Ectodermal cell (in vitro differentiated cells): Measurements from ENCODE around the gene HFE.

Experiments used
- H3K27ac ChIP-seq: 2 replicates; pipeline ENCODE4 v1.7.0; 2013; ENCODE audit warnings: mild to moderate bottlenecking, low read depth, low read length; ENCODE audit not compliant: insufficient read depth, poor library complexity, severe bottlenecking
- H3K27me3 ChIP-seq: 2 replicates; pipeline ENCODE4 v1.7.0; 2013; ENCODE audit warnings: mild to moderate bottlenecking, low read length; ENCODE audit not compliant: insufficient read depth, control insufficient read depth, poor library complexity, severe bottlenecking
- H3K36me3 ChIP-seq: one replicate; pipeline ENCODE4 v1.7.0; 2013; ENCODE audit warnings: low read length; ENCODE audit not compliant: control insufficient read depth, insufficient read depth
- H3K4me1 ChIP-seq: one replicate; pipeline ENCODE4 v1.7.0; 2013; ENCODE audit warnings: low read length; ENCODE audit not compliant: control insufficient read depth, insufficient read depth
- H3K4me3 ChIP-seq: 2 replicates; pipeline ENCODE4 v1.7.0; 2013; ENCODE audit warnings: low read depth, low read length, control low read depth; ENCODE audit not compliant: insufficient read depth
- H3K9me3 ChIP-seq: 2 replicates; pipeline ENCODE4 v1.7.0; 2013; ENCODE audit warnings: mild to moderate bottlenecking, low read length, moderate library complexity; ENCODE audit not compliant: control insufficient read depth
- WGBS, 2 experiments: methylation state at CpG; one replicate each; pipeline ENCODE4 v1.1.7; 2013; ENCODE audit warnings: missing lambda C conversion rate in 2 of 2; 5-methylcytosine and 5-hydroxymethylcytosine counted together

HFE gene

DNA sequence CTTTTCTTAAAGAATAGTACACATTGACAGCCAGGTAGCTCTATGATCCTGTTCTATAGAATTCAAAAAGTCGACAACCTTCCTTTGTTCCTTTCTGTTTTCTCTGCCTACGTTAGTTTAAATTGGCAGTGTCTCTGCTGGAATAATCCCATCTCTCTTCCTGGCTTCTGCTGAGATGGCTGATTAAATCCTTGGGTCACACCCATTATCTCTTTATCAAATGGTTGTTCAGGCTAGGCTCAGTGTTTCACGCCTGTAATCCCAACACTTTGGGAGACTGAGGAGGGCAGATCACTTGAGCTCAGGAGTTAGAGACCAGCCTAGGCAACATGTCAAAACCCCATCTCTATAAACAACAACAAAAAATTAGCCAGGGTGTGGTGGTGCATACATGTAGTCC, 44.4 kb downstream of the HFE start:
- Histone ChIP-seq H3K4me1 (no peaks in the 10 kb centered on the region), H3K4me3 (no peak overlapping the region), H3K27ac (no peak overlapping the region), H3K27me3 (no peaks in the 10 kb centered on the region), H3K36me3 (no peaks in the 10 kb centered on the region), H3K9me3 (no peaks in the 10 kb centered on the region)
- 83 to 89% methylated on average over 3 of the region's 3 CpGs for WGBS, 2 experiments

DNA sequence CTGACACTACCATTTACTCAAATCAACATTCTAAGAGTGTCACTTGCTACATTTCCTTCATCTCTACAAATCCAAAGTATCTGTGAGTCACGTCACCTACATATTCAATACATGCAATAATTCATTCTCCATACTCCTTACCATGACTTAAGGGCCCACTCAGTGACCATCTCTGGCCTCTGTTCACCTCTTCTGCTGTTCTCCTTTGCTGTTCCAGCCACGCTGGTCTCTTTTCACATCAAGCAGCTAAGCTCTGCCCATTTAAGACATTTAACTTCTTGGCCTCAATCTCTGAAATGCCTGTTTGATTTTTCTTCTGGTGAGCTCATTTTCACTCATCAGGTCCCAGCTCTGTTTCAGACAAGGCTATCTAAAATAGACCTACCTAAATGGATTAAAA, 46.5 kb downstream of the HFE start:
- H3K27ac ChIP-seq = no peak overlapping the region
- H3K9me3 ChIP-seq = no peaks in the 10 kb centered on the region
- no peaks in the 10 kb centered on the region for H3K27me3 ChIP-seq
- H3K4me1 ChIP-seq = no peaks in the 10 kb centered on the region
- 95% methylated on average over 2 of the region's 2 CpGs for WGBS, 2 experiments
- H3K36me3 ChIP-seq = no peaks in the 10 kb centered on the region
- no peak overlapping the region for H3K4me3 ChIP-seq

DNA sequence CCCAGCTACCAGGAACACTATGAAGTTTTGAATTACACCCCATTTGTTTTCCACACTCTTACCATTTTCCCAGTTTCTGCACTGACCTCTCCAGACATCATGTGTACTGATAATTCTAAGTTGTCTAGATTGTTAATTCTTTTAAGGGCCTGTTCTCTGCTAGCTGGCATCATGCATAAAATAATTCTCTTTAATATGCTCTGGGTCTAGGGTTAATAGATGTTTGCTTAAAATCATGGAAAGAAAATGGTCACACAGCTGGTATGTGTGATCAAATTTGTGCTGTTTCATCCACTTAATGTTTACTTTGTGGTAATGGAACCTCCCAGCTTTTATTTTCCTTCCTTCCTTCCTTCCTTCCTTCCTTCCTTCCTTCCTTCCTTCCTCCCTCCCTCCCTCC, 49.1 kb downstream of the HFE start:
- no peak overlapping the region for H3K27ac ChIP-seq
- H3K36me3 ChIP-seq = no peaks in the 10 kb centered on the region
- H3K4me1 ChIP-seq = peaks cover 5% of the 10 kb centered on the region
- H3K4me3 ChIP-seq = no peak overlapping the region
- H3K27me3 ChIP-seq = no peaks in the 10 kb centered on the region
- no peaks in the 10 kb centered on the region for H3K9me3 ChIP-seq

DNA sequence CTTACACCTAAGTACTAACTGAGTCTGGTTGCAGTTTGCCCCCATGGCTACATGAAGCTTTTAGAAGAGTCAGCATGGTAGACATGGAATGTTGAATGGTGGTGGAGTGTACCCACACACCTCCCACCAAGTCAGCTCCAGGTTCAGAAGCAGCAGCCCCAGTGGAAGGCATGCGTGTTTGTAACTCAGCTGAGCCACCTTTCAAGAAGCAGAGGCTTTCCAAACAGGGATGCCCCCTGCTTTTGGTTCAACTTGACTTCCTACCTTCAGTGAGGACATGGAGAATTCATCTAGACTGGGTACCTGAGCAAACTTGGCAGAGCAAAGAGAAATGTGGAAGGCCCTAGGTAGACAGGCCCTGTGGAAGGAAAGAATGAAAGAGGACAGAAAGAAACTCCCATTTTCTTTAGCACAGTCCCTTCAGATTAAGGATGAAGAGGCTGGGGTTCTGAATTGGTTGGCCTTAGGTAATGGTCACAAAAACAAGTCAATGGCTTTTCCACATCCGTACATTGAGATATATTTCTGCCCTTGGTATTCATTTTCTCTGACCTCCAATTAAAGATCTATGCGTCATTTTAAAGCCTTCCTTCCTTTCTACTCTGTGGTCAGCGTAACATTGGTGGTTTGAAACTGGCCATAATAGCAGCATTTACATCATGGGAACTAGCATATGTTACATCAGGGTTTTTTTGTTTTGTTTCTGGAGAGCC, 53.2 kb downstream of the HFE start:
- Histone ChIP-seq H3K4me1 (peaks cover 8% of the 10 kb centered on the region), H3K4me3 (no peak overlapping the region), H3K27me3 (no peaks in the 10 kb centered on the region), H3K9me3 (no peaks in the 10 kb centered on the region), H3K36me3 (no peaks in the 10 kb centered on the region), H3K27ac (no peak overlapping the region)
- WGBS, 2 experiments = 94 to 96% methylated on average over 4 of the region's 4 CpGs

DNA sequence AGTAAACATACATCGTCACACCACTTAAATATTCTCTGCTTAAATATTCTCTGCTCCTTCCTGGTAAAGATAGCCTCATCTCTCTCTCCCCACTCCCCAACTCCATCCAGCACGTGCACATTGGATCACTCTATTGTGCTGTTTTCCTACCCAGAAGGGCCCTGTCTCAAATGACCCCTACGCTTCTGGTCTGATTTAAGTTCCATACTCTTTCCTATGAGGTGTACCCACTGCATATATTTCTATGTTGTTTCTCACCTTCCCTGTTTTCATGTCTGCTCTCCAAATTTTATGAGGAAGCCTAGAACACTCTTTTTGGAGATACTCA, 53.7 kb downstream of the HFE start:
- Histone ChIP-seq H3K9me3 (no peaks in the 10 kb centered on the region), H3K27me3 (no peaks in the 10 kb centered on the region), H3K27ac (no peak overlapping the region), H3K4me3 (no peak overlapping the region), H3K4me1 (peaks cover 8% of the 10 kb centered on the region), H3K36me3 (no peaks in the 10 kb centered on the region)
- 90 to 92% methylated on average over 3 of the region's 3 CpGs for whole genome bisulfite sequencing, 2 experiments

DNA sequence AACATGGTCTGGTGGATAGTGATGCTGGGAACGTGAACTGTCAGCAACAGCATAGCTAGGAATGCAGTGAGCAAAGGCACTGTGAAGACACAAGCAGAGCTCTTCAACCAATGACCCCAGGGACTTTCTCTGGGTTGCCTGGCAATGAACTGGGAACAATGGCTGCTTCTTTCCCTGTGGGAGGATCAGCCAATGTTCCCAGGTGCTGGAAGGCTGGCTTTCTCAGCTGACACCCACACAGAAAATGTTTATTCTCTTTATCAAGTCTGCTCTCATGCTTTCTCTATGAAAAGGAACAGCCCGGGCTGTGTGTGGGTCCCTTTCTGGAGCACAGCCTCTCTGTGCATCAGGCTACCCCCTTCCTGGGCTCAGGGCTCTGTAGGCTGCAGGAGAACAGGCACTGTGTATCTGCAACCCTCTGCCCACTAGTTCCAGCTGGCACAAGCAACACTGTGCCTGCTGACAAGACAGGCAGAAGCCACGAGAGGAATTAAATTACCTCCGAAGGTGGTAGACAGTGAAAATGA, 54.2 kb downstream of the HFE start:
- 73 to 79% methylated on average over 4 of the region's 4 CpGs for WGBS, 2 experiments
- H3K27me3 ChIP-seq = no peaks in the 10 kb centered on the region
- H3K9me3 ChIP-seq = no peaks in the 10 kb centered on the region
- H3K4me3 ChIP-seq = no peak overlapping the region
- no peaks in the 10 kb centered on the region for H3K36me3 ChIP-seq
- H3K4me1 ChIP-seq = peaks cover 8% of the 10 kb centered on the region
- H3K27ac ChIP-seq = no peak overlapping the region

DNA sequence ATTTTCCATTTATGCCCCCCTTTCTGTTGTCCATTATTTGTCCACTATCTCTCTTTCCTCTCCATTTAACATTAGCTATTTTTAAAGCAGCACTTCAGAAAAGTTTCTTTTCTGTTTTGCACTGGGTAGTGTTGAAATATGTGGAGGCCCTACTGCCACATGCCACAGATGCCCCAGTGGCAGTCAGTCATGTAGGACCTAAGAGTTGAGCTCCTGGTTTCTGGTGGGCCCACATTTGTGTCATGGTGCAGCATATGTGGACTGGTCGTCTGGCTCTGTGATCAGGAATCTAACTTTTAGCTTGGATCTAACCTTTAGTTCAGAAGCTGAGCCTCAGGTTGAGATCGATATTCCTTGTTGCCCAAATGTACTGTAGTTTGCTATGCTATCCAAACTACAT, 54.8 kb downstream of the HFE start:
- 88 to 94% methylated on average over 2 of the region's 2 CpGs for WGBS, 2 experiments

More for the DNA sequence above, 54.8 kb downstream of the HFE start:
- Histone ChIP-seq H3K4me1 (peaks cover 8% of the 10 kb centered on the region), H3K27ac (no peak overlapping the region), H3K36me3 (no peaks in the 10 kb centered on the region), H3K9me3 (no peaks in the 10 kb centered on the region), H3K27me3 (no peaks in the 10 kb centered on the region), H3K4me3 (no peak overlapping the region)
